Liver (tissue), 9 donors: ENCODE measurements around the gene EMID1. TPM values are rescaled to one million over a fixed set of nuclear protein-coding genes. Genes with fewer than 3 reads are reported as not detected.

Source experiments
- DNase-seq: peaks from one replicate; pipeline ENCODE4 v3.0.0-alpha.2; 2017; ENCODE audit warnings: low spot score
- H3K27ac ChIP-seq, 2 donors: one replicate each; pipeline ENCODE4 v1.7.0; 2013; ENCODE audit warnings: inconsistent platforms in 2 of 2, low read length in 2 of 2, control low read depth in 1 of 2, low read depth in 1 of 2, mild to moderate bottlenecking in 1 of 2
- H3K27me3 ChIP-seq, 4 donors: one replicate each; pipeline versions ENCODE4 v1.6.1 to v1.7.0; 2013; ENCODE audit warnings: low read length in 3 of 4, inconsistent platforms in 1 of 4, mild to moderate bottlenecking in 1 of 4, moderate library complexity in 1 of 4; ENCODE audit not compliant: control insufficient read depth in 4 of 4, insufficient read depth in 4 of 4
- H3K36me3 ChIP-seq, 4 donors: one replicate each; pipeline versions ENCODE4 v1.6.1 to v1.7.0; 2013; ENCODE audit warnings: low read length in 3 of 4, mild to moderate bottlenecking in 3 of 4, low read depth in 1 of 4, moderate library complexity in 1 of 4; ENCODE audit not compliant: control insufficient read depth in 4 of 4, insufficient read depth in 3 of 4
- H3K4me1 ChIP-seq, 4 donors: one replicate each; pipeline versions ENCODE4 v1.6.1 to v1.7.0; 2013; ENCODE audit warnings: low read length in 3 of 4, mild to moderate bottlenecking in 3 of 4, moderate library complexity in 1 of 4; ENCODE audit not compliant: control insufficient read depth in 4 of 4, insufficient read depth in 4 of 4
- H3K4me3 ChIP-seq, 3 donors: one replicate each; pipeline versions ENCODE4 v1.6.1 to v1.7.0; 2013; ENCODE audit warnings: low read length in 3 of 3, control low read depth in 1 of 3, low read depth in 1 of 3, mild to moderate bottlenecking in 1 of 3
- H3K9ac ChIP-seq, 2 donors: one replicate each; pipeline ENCODE4 v1.7.0; 2013; ENCODE audit warnings: low read length in 2 of 2, mild to moderate bottlenecking in 2 of 2, moderate library complexity in 2 of 2, control low read depth in 1 of 2, low read depth in 1 of 2
- H3K9me3 ChIP-seq, 4 donors: one replicate each; pipeline versions ENCODE4 v1.6.1 to v1.7.0; 2013; ENCODE audit warnings: low read length in 3 of 4; ENCODE audit not compliant: control insufficient read depth in 4 of 4
- EGR1 ChIP-seq, 2 donors: IDR thresholded peaks; 2 replicates each; pipeline ENCODE4 v1.6.1; 2016 to 2018; ENCODE audit warnings: antibody characterized with exemption in 2 of 2, low read depth in 2 of 2
- FOXA1 ChIP-seq: IDR thresholded peaks from 2 replicates; pipeline ENCODE4 v1.6.1; 2016; ENCODE audit warnings: antibody characterized with exemption
- FOXA2 ChIP-seq: IDR thresholded peaks from 2 replicates; pipeline ENCODE4 v1.6.1; 2016; ENCODE audit warnings: antibody characterized with exemption
- GABPA ChIP-seq, 2 donors: IDR thresholded peaks in 1 of 2; conservative IDR thresholded peaks in 1 of 2; 2 replicates each; pipeline ENCODE4 v1.6.1; 2016; ENCODE audit warnings: antibody characterized with exemption in 2 of 2, mild to moderate bottlenecking in 1 of 2, moderate library complexity in 1 of 2
- HNF4A ChIP-seq, 2 donors: conservative IDR thresholded peaks; 2 replicates each; pipeline ENCODE4 v1.6.1; 2016; ENCODE audit warnings: antibody characterized with exemption in 2 of 2, mild to moderate bottlenecking in 2 of 2
- HNF4G ChIP-seq: IDR thresholded peaks from 2 replicates; pipeline ENCODE4 v1.6.1; 2016; ENCODE audit warnings: antibody characterized with exemption
- JUND ChIP-seq, 2 donors: IDR thresholded peaks; 2 replicates each; pipeline ENCODE4 v1.6.1; 2016; ENCODE audit warnings: antibody characterized with exemption in 2 of 2
- NR2F2 ChIP-seq: IDR thresholded peaks from 2 replicates; pipeline ENCODE4 v1.6.1; 2016; ENCODE audit warnings: antibody characterized with exemption
- RAD21 ChIP-seq, 2 donors: IDR thresholded peaks; 2 replicates each; pipeline ENCODE4 v1.6.1; 2016; ENCODE audit warnings: antibody characterized with exemption in 2 of 2, mild to moderate bottlenecking in 2 of 2
- RXRA ChIP-seq, 2 donors: IDR thresholded peaks; 2 replicates each; pipeline ENCODE4 v1.6.1; 2017 to 2018; ENCODE audit warnings: antibody characterized with exemption in 2 of 2, mild to moderate bottlenecking in 1 of 2
- SP1 ChIP-seq: IDR thresholded peaks from 2 replicates; pipeline ENCODE4 v1.6.1; 2018; ENCODE audit warnings: antibody characterized with exemption, mild to moderate bottlenecking
- TAF1 ChIP-seq: conservative IDR thresholded peaks from 2 replicates; pipeline ENCODE4 v1.6.1; 2016; ENCODE audit warnings: antibody characterized with exemption, mild to moderate bottlenecking
- YY1 ChIP-seq: IDR thresholded peaks from 2 replicates; pipeline ENCODE4 v1.6.1; 2016; ENCODE audit warnings: antibody characterized with exemption, mild to moderate bottlenecking
- WGBS: extraction: QIAGEN DNeasy Blood & Tissue Kit; methylation state at CpG from one replicate; pipeline ENCODE4 v1.1.7; 2013; 5-methylcytosine and 5-hydroxymethylcytosine counted together
- polyA plus RNA-seq, 2 donors: library from polyadenylated mRNA; stranded (reverse) in 1 of 2; unstranded in 1 of 2; fragments of 200-250 nt in 1 of 2; fragments of >200 nt in 1 of 2; fragmentation: Nextera tagmentation in 1 of 2; extraction: Ambion mirVana in 1 of 2; gene quantifications; one replicate each; pipeline versions ENCODE4 v1.2.1 to v1.2.3, GENCODE V29; 2013 to 2015
- total RNA-seq, 2 donors: library from RNA; depleted of rRNA; stranded (reverse); fragments of >200 nt; gene quantifications; one replicate each; pipeline ENCODE4 v1.2.3, GENCODE V29; 2014
- TF ChIP-seq, protein P1 (sequence below): IDR thresholded peaks from 2 replicates; pipeline ENCODE4 v1.6.1; 2016; ENCODE audit warnings: antibody characterized with exemption, mild to moderate bottlenecking
- TF ChIP-seq, protein P2 (sequence below): IDR thresholded peaks from 2 replicates; pipeline ENCODE4 v1.6.1; 2016; ENCODE audit warnings: antibody characterized with exemption
- TF ChIP-seq, protein P3 (sequence below): fragments of 150-350 bp; IDR thresholded peaks from 2 replicates; pipeline ENCODE4 v1.5.1; 2017; ENCODE audit warnings: improper control_type of control experiment, low read depth, low read length; ENCODE audit not compliant: missing input control
- TF ChIP-seq, protein P4 (sequence below): IDR thresholded peaks from 2 replicates; pipeline ENCODE4 v1.6.1; 2016; ENCODE audit warnings: antibody characterized with exemption
- TF ChIP-seq, protein P5 (sequence below): IDR thresholded peaks from 2 replicates; pipeline ENCODE4 v1.6.1; 2016; ENCODE audit warnings: antibody characterized with exemption
- donor health status: healthy.
- donor health status: healthy.
- donor health status: healthy.
- donor health status: healthy.
- donor health status: healthy.

EMID1 gene
- total and polyA plus RNA-seq, 4 donors: 0.89 to 8.9 (median 2.1) TPM

DNA sequence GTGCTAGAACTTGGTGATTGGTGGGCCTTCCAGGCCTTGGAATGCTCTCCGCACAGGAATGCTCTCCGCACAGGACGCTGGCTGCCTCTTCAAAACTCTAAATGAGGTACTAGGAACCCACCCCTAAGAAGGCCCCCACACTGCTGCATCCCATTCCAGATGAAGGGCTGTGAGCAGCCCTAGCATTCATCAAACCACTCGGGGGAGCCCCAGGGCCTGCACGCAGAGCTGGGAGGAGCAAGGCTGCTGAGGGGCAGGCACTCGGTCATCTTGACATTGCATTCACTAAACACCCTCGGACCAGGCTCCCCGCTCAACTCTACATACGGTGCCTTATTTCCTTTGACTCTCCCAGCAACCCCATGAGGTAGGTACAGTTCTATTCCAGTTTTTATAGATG lies 49.2 kb upstream of the EMID1 start (continued):
- TF ChIP-seq NR2F2: no peak
- TF ChIP-seq, protein P1, sequence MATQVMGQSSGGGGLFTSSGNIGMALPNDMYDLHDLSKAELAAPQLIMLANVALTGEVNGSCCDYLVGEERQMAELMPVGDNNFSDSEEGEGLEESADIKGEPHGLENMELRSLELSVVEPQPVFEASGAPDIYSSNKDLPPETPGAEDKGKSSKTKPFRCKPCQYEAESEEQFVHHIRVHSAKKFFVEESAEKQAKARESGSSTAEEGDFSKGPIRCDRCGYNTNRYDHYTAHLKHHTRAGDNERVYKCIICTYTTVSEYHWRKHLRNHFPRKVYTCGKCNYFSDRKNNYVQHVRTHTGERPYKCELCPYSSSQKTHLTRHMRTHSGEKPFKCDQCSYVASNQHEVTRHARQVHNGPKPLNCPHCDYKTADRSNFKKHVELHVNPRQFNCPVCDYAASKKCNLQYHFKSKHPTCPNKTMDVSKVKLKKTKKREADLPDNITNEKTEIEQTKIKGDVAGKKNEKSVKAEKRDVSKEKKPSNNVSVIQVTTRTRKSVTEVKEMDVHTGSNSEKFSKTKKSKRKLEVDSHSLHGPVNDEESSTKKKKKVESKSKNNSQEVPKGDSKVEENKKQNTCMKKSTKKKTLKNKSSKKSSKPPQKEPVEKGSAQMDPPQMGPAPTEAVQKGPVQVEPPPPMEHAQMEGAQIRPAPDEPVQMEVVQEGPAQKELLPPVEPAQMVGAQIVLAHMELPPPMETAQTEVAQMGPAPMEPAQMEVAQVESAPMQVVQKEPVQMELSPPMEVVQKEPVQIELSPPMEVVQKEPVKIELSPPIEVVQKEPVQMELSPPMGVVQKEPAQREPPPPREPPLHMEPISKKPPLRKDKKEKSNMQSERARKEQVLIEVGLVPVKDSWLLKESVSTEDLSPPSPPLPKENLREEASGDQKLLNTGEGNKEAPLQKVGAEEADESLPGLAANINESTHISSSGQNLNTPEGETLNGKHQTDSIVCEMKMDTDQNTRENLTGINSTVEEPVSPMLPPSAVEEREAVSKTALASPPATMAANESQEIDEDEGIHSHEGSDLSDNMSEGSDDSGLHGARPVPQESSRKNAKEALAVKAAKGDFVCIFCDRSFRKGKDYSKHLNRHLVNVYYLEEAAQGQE: no peak
- no peak for TF ChIP-seq JUND (IDR thresholded peaks at IDR 0.05)
- TF ChIP-seq EGR1 (IDR thresholded peaks at IDR 0.05; ENCODE audit: low read depth in 2 of 2): no peak
- no peak for TF ChIP-seq RXRA (IDR thresholded peaks at IDR 0.05)
- no peak for TF ChIP-seq YY1
- no peak for TF ChIP-seq SP1
- no peak for TF ChIP-seq FOXA2

DNA sequence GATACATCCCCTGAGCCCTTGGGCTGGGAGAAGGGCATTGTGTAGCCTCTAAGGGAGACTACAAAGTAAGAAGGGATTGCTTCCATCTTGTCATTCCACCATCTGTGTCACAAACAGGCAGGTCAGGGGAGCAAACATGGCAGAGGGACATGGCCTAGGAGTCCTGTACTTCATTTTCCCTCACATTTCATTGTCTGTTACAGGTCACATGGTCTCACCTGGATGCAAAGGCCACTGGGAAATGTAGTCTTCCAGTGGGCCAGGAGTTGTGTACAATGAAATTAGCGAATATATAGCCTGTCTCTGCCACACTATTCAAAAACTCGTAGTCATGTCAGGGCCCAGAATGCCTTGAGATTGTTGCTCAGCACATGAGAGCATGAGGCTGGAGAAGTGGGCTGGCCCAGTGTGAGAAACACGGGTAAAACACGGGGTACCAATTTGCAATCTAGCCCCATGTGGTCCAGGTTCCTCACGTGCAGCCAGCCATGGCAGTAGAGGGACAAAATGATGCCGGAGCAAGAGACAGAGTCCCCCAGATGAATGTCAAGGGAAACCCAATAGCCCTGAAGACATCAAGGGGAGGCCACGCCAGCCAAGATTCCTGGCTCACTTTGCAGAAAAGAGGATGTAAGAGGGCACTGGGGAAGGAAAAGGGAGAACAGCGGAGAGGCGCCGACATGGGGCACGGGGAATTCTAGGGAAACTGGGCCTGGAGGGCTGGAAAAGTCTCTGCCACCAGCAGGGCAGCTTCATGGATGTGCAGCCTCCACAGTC lies 47.7 kb upstream of the EMID1 start:
- H3K4me3 ChIP-seq: no peak overlapping the region
- no peak for DNase-seq
- peaks cover 0 to 10% (median 4%) of the 10 kb centered on the region in 4 donors for H3K4me1 ChIP-seq
- no peaks in the 10 kb centered on the region for H3K36me3 ChIP-seq
- H3K27ac ChIP-seq: no peak overlapping the region
- no peaks in the 10 kb centered on the region for H3K9me3 ChIP-seq
- H3K9ac ChIP-seq: no peak overlapping the region
- no peaks in the 10 kb centered on the region for H3K27me3 ChIP-seq
- TF ChIP-seq NR2F2: no peak
- TF ChIP-seq, protein P2, sequence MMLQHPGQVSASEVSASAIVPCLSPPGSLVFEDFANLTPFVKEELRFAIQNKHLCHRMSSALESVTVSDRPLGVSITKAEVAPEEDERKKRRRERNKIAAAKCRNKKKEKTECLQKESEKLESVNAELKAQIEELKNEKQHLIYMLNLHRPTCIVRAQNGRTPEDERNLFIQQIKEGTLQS: no peak
- no peak for TF ChIP-seq HNF4A (conservative IDR thresholded peaks at IDR 0.05)
- no peak for TF ChIP-seq RXRA (IDR thresholded peaks at IDR 0.05)
- TF ChIP-seq GABPA (IDR thresholded peaks at IDR 0.05 in 1 of 2, conservative IDR thresholded peaks at IDR 0.05 in 1 of 2): no peak
- TF ChIP-seq EGR1 (IDR thresholded peaks at IDR 0.05; ENCODE audit: low read depth in 2 of 2): no peak
- TF ChIP-seq RAD21 (IDR thresholded peaks at IDR 0.05): no peak
- no peak for TF ChIP-seq FOXA1
- TF ChIP-seq, protein P3, sequence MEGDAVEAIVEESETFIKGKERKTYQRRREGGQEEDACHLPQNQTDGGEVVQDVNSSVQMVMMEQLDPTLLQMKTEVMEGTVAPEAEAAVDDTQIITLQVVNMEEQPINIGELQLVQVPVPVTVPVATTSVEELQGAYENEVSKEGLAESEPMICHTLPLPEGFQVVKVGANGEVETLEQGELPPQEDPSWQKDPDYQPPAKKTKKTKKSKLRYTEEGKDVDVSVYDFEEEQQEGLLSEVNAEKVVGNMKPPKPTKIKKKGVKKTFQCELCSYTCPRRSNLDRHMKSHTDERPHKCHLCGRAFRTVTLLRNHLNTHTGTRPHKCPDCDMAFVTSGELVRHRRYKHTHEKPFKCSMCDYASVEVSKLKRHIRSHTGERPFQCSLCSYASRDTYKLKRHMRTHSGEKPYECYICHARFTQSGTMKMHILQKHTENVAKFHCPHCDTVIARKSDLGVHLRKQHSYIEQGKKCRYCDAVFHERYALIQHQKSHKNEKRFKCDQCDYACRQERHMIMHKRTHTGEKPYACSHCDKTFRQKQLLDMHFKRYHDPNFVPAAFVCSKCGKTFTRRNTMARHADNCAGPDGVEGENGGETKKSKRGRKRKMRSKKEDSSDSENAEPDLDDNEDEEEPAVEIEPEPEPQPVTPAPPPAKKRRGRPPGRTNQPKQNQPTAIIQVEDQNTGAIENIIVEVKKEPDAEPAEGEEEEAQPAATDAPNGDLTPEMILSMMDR: no peak
- TF ChIP-seq TAF1: no peak
- WGBS: 96% methylated on average over 11 of the region's 11 CpGs

DNA sequence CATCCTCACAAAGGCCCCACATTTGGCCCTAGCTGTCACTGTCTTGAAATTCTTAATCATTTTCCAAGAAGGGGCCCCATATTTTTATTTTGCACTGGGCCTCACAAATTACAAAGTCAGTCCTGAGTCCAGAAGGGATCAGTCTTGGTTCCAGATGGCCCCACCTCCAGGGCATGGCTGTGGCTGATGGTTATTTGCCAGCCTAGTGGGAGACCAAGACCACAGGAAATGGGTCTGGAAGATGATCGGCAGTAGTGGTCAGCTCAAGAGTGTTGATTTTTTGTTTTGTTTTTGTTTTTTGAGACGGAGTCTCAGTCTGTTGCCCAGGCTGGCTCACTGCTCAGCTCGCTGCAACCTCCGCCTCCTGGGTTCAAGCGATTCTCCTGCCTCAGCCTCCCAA lies 47.1 kb upstream of the EMID1 start:
- no peaks in the 10 kb centered on the region for H3K9me3 ChIP-seq
- no peaks in the 10 kb centered on the region for H3K27me3 ChIP-seq
- no peak overlapping the region for H3K4me3 ChIP-seq
- no peak for DNase-seq
- 93% methylated on average over 5 of the region's 5 CpGs for WGBS
- H3K27ac ChIP-seq: no peak overlapping the region
- no peak overlapping the region for H3K9ac ChIP-seq
- TF ChIP-seq HNF4G: no peak
- no peak for TF ChIP-seq NR2F2
- no peak for TF ChIP-seq JUND (IDR thresholded peaks at IDR 0.05)
- TF ChIP-seq, protein P4, sequence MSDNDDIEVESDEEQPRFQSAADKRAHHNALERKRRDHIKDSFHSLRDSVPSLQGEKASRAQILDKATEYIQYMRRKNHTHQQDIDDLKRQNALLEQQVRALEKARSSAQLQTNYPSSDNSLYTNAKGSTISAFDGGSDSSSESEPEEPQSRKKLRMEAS: no peak
- TF ChIP-seq EGR1 (IDR thresholded peaks at IDR 0.05; ENCODE audit: low read depth in 2 of 2): no peak
- no peak for TF ChIP-seq SP1
- TF ChIP-seq, protein P2: no peak
- TF ChIP-seq, protein P5, sequence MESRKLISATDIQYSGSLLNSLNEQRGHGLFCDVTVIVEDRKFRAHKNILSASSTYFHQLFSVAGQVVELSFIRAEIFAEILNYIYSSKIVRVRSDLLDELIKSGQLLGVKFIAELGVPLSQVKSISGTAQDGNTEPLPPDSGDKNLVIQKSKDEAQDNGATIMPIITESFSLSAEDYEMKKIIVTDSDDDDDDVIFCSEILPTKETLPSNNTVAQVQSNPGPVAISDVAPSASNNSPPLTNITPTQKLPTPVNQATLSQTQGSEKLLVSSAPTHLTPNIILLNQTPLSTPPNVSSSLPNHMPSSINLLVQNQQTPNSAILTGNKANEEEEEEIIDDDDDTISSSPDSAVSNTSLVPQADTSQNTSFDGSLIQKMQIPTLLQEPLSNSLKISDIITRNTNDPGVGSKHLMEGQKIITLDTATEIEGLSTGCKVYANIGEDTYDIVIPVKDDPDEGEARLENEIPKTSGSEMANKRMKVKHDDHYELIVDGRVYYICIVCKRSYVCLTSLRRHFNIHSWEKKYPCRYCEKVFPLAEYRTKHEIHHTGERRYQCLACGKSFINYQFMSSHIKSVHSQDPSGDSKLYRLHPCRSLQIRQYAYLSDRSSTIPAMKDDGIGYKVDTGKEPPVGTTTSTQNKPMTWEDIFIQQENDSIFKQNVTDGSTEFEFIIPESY: no peak
- TF ChIP-seq TAF1: no peak
- no peak for TF ChIP-seq GABPA (IDR thresholded peaks at IDR 0.05 in 1 of 2, conservative IDR thresholded peaks at IDR 0.05 in 1 of 2)
- TF ChIP-seq, protein P3: no peak
- H3K4me1 ChIP-seq: peaks cover 0 to 10% (median 4%) of the 10 kb centered on the region in 4 donors
- no peaks in the 10 kb centered on the region for H3K36me3 ChIP-seq
